ENCODE data around the gene PACSIN2.

PACSIN2 gene

DNA sequence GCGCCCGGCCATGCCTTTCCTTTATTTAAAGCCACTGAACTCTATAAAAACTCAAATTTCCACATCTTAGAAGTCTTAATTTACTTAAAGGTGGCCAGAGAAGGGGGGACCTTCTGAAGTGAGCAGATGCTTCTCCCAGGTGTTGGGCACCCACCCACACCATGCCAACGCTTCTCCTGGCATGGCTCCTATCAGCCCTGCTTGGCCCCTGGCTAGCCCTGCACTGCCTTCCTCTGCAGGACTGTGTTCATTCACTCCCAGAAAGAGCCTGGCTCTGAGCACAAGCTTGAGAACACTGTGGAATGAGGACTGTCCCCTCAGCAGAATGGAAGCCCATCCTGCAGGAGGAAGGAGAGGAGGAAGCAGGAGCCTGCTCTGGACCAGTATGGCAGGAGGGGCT is 123.3 kb downstream of the PACSIN2 start:
- TF ChIP-seq, protein P1, sequence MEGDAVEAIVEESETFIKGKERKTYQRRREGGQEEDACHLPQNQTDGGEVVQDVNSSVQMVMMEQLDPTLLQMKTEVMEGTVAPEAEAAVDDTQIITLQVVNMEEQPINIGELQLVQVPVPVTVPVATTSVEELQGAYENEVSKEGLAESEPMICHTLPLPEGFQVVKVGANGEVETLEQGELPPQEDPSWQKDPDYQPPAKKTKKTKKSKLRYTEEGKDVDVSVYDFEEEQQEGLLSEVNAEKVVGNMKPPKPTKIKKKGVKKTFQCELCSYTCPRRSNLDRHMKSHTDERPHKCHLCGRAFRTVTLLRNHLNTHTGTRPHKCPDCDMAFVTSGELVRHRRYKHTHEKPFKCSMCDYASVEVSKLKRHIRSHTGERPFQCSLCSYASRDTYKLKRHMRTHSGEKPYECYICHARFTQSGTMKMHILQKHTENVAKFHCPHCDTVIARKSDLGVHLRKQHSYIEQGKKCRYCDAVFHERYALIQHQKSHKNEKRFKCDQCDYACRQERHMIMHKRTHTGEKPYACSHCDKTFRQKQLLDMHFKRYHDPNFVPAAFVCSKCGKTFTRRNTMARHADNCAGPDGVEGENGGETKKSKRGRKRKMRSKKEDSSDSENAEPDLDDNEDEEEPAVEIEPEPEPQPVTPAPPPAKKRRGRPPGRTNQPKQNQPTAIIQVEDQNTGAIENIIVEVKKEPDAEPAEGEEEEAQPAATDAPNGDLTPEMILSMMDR (IDR thresholded peaks at IDR 0.05; ENCODE audit: insufficient read depth, low read length, poor library complexity, severe bottlenecking), result no peak
- Histone ChIP-seq H3K27me3 (replicated peaks; ENCODE audit: control insufficient read depth, insufficient read depth, low read length) (no peaks in the 10 kb centered on the region), H3K4me3 (replicated peaks; ENCODE audit: low read depth, low read length) (no peak overlapping the region), H3K36me3 (ENCODE audit: control insufficient read depth, insufficient read depth, low read length) (peaks cover 13% of the 10 kb centered on the region)
- DNase-seq (ENCODE audit: extremely low read depth, insufficient read length), result no peak

DNA sequence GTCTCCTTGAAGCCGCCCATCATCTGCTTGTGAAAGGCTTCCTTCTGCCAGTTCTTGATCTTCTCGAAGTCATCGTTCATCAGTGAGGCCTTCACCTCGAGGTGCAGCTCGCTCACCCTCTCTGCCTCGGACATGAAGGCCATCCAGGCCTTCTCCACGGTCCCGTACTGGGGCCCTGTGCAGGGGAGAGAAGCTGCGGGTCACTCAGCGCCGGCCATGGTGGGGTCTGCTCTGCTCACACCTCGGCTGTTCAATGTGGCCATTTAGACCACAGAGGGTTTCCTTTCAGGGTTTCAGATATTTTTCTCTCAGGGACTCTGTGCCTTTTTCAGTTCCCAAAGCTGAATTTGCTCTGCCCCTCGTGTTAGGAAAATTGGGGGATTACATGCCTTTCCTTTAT is 123.9 kb downstream of the PACSIN2 start:
- Histone ChIP-seq H3K27me3 (replicated peaks; ENCODE audit: control insufficient read depth, insufficient read depth, low read length) (no peaks in the 10 kb centered on the region), H3K36me3 (ENCODE audit: control insufficient read depth, insufficient read depth, low read length) (peaks cover 15% of the 10 kb centered on the region), H3K4me3 (replicated peaks; ENCODE audit: low read depth, low read length) (no peak overlapping the region)
- no peak for DNase-seq (ENCODE audit: extremely low read depth, insufficient read length)
- TF ChIP-seq, protein P1 (IDR thresholded peaks at IDR 0.05; ENCODE audit: insufficient read depth, low read length, poor library complexity, severe bottlenecking), result no peak

DNA sequence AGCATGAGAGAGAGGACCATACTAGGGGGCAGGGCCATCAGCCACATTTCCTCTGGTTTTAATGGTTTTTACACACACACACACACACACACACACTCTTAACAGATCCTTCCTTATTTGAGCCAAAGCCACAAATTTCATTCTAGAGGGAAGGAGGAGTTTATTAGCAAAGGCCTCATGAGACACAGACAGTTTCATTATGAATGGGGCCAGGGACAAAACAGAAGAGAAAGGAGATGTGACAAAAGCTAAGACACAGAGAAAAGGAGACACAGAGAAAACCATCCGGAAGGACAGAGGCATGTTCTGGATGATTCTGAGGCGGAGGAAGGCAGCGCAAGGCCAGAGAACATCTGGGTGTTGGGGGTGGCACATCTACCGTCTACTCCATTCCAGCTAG is 125.6 kb downstream of the PACSIN2 start:
- peaks cover 19% of the 10 kb centered on the region for H3K36me3 ChIP-seq (ENCODE audit: control insufficient read depth, insufficient read depth, low read length)
- H3K4me3 ChIP-seq (replicated peaks; ENCODE audit: low read depth, low read length), result peak overlapping the region; percentile 41
- peak; percentile 74 for DNase-seq (ENCODE audit: extremely low read depth, insufficient read length)
- TF ChIP-seq, protein P1 (IDR thresholded peaks at IDR 0.05; ENCODE audit: insufficient read depth, low read length, poor library complexity, severe bottlenecking), result no peak
- H3K27me3 ChIP-seq (replicated peaks; ENCODE audit: control insufficient read depth, insufficient read depth, low read length), result no peaks in the 10 kb centered on the region

DNA sequence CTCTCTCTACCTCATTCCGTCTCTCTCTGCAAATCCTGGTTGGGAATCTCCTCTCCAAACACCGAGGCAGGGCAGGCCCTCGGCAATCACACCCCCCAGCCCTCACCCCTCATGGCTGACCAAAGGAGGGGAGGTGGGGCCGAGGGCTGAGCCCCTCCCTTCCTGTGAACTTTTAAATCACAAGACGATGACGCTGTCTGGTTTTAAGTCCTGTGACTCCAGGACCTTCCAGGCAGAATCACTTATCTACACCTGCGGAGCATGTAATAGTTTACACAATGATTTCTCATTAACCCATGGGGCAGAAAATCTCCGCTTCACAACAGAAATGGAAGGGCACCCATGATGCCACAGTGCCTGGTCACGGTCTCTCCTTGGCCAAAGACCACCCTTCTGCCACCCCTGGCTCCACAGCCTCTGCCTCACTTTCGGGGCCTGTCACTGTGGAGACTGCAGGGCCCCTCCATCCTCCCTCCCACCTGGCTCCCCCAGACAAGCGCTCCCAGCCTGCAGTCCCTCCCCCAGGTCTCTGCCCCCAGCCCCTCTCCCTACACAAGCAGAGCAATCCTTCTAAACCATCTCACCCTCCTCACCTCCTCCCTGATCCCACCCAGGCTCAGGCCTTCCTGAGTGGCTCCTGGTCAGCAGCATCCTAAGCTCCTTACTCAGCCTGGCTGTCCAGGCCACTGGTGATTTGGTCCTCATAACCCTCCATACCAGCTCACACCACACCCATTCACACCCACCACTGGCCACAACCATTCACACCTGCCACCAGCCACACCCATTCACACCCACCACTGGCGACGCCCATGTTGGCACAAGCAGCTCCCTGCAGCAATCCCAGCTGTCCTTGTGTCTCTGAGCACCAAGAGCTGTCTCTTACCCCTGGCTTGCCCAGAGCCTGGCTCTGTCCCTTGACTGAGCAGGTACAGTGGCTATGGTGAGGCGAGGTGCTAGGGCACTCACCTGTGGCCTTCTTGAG is 127.1 kb downstream of the PACSIN2 start:
- DNase-seq (ENCODE audit: extremely low read depth, insufficient read length), result no peak
- no peak overlapping the region for H3K4me3 ChIP-seq (replicated peaks; ENCODE audit: low read depth, low read length)
- H3K36me3 ChIP-seq (ENCODE audit: control insufficient read depth, insufficient read depth, low read length), result peaks cover 27% of the 10 kb centered on the region
- H3K27me3 ChIP-seq (replicated peaks; ENCODE audit: control insufficient read depth, insufficient read depth, low read length), result no peaks in the 10 kb centered on the region
- TF ChIP-seq, protein P1 (IDR thresholded peaks at IDR 0.05; ENCODE audit: insufficient read depth, low read length, poor library complexity, severe bottlenecking), result no peak

GRCh38 chr22:42887120-42887519 is 127.8 kb downstream of the PACSIN2 start:
- Histone ChIP-seq H3K36me3 (ENCODE audit: control insufficient read depth, insufficient read depth, low read length) (peaks cover 34% of the 10 kb centered on the region), H3K4me3 (replicated peaks; ENCODE audit: low read depth, low read length) (no peak overlapping the region), H3K27me3 (replicated peaks; ENCODE audit: control insufficient read depth, insufficient read depth, low read length) (no peaks in the 10 kb centered on the region)
- DNase-seq (ENCODE audit: extremely low read depth, insufficient read length), result no peak
- TF ChIP-seq, protein P1 (IDR thresholded peaks at IDR 0.05; ENCODE audit: insufficient read depth, low read length, poor library complexity, severe bottlenecking), result no peak
